Smooth muscle cell (in vitro differentiated cells): ENCODE measurements around the gene MLXIP. TPM values are rescaled to one million over a fixed set of nuclear protein-coding genes. Genes with fewer than 3 reads are reported as not detected.

Experiments used
- DNase-seq: peaks from one replicate; lab custom pipeline; 2025; ENCODE audit not compliant: unreplicated experiment; lab: John Stamatoyannopoulos, UW
- H2AFZ ChIP-seq: fragments of 200-600 bp; sonication (generic); 2 replicates; pipeline ENCODE4 v1.6.0; 2016; ENCODE audit warnings: antibody characterized with exemption, low read depth, mild to moderate bottlenecking
- H3F3A ChIP-seq: fragments of 200-600 bp; sonication (generic); 2 replicates; pipeline ENCODE4 v1.6.0; 2017; ENCODE audit warnings: antibody characterized with exemption, low read depth
- H3K27ac ChIP-seq: fragments of 200-600 bp; sonication (generic); 2 replicates; pipeline ENCODE4 v1.5.1; 2016; ENCODE audit warnings: low read depth, mild to moderate bottlenecking
- H3K27me3 ChIP-seq: fragments of 200-600 bp; sonication (generic); 2 replicates; pipeline ENCODE4 v1.6.1; 2016; ENCODE audit warnings: low read depth, mild to moderate bottlenecking
- H3K36me3 ChIP-seq: fragments of 200-600 bp; sonication (generic); 2 replicates; pipeline ENCODE4 v1.5.1; 2016; ENCODE audit warnings: low read depth
- H3K4me1 ChIP-seq: fragments of 200-600 bp; sonication (generic); 2 replicates; pipeline ENCODE4 v1.5.1; 2016; ENCODE audit warnings: low read depth
- H3K4me2 ChIP-seq: fragments of 200-600 bp; sonication (generic); 2 replicates; pipeline ENCODE4 v1.6.0; 2016; ENCODE audit warnings: mild to moderate bottlenecking
- H3K4me3 ChIP-seq: fragments of 200-600 bp; sonication (generic); 2 replicates; pipeline ENCODE4 v1.5.1; 2016; ENCODE audit warnings: mild to moderate bottlenecking
- H3K79me2 ChIP-seq: fragments of 200-600 bp; sonication (generic); 2 replicates; pipeline ENCODE4 v1.6.0; 2016; ENCODE audit warnings: low read depth, mild to moderate bottlenecking
- H3K9ac ChIP-seq: fragments of 200-600 bp; sonication (generic); 2 replicates; pipeline ENCODE4 v1.6.0; 2016; ENCODE audit warnings: low read depth
- H3K9me3 ChIP-seq: fragments of 200-600 bp; sonication (generic); replicated peaks from 2 replicates; pipeline ENCODE4 v1.5.1; 2016; ENCODE audit warnings: low read depth
- H4K20me1 ChIP-seq: fragments of 200-600 bp; sonication (generic); 2 replicates; pipeline ENCODE4 v1.6.0; 2016; ENCODE audit warnings: low read depth
- CTCF ChIP-seq: fragments of 200-600 bp; sonication (generic); IDR thresholded peaks from 2 replicates; pipeline ENCODE4 v1.5.1; 2017; ENCODE audit warnings: borderline replicate concordance, mild to moderate bottlenecking, antibody characterized with exemption; ENCODE audit not compliant: insufficient read depth, poor library complexity, severe bottlenecking
- WGBS: methylation state at CpG from one replicate; pipeline ENCODE4 v1.1.7; 2016; ENCODE audit warnings: low lambda C conversion rate; 5-methylcytosine and 5-hydroxymethylcytosine counted together
- polyA plus RNA-seq: library from polyadenylated mRNA; unstranded; fragments of >200 nt; fragmentation: Nextera tagmentation; extraction: Ambion mirVana; gene quantifications from 2 replicates; pipeline ENCODE4 v1.2.1, GENCODE V29; 2016
- total RNA-seq: library from RNA; depleted of rRNA; stranded (reverse); fragments of >200 nt; gene quantifications from 2 replicates; pipeline ENCODE4 v1.2.3, GENCODE V29; 2014

The MLXIP gene
- total and polyA plus RNA-seq, 2 experiments from 2014 or later = 11.8 to 15.3 TPM

- H3K27ac ChIP-seq = peak overlapping the region; percentile 97
- no peak for TF ChIP-seq CTCF
- no peak overlapping the region for H3K4me3 ChIP-seq
- H4K20me1 ChIP-seq = peaks cover 58% of the 10 kb centered on the region
- H2AFZ ChIP-seq = no peak overlapping the region
- peaks cover 79% of the 10 kb centered on the region for H3K79me2 ChIP-seq
- H3K9me3 ChIP-seq = no peaks in the 10 kb centered on the region
- 60% methylated on average over 6 of the region's 6 CpGs for WGBS
- peaks cover 19% of the 10 kb centered on the region for H3F3A ChIP-seq
- DNase-seq = no peak
- H3K27me3 ChIP-seq = no peaks in the 10 kb centered on the region
- peak overlapping the region; percentile 91 for H3K4me2 ChIP-seq
- no peaks in the 10 kb centered on the region for H3K36me3 ChIP-seq
- peaks cover 35% of the 10 kb centered on the region for H3K4me1 ChIP-seq
- H3K9ac ChIP-seq = no peak overlapping the region
These were observed 4.2 kb downstream of the MLXIP start for GRCh38 chr12:122082621-122083356.

GRCh38 chr12:122084857-122085405, 6.4 kb downstream of the MLXIP start:
- H3K36me3 ChIP-seq = no peaks in the 10 kb centered on the region
- WGBS = 91% methylated on average over 13 of the region's 13 CpGs
- no peak for DNase-seq
- no peaks in the 10 kb centered on the region for H3K9me3 ChIP-seq
- peaks cover 26% of the 10 kb centered on the region for H3F3A ChIP-seq
- peaks cover 35% of the 10 kb centered on the region for H3K4me1 ChIP-seq
- no peak overlapping the region for H3K4me3 ChIP-seq
- TF ChIP-seq CTCF = no peak
- no peak overlapping the region for H3K27ac ChIP-seq
- H3K27me3 ChIP-seq = no peaks in the 10 kb centered on the region
- no peak overlapping the region for H3K9ac ChIP-seq
- no peak overlapping the region for H3K4me2 ChIP-seq
- H3K79me2 ChIP-seq = peaks cover 82% of the 10 kb centered on the region
- no peak overlapping the region for H2AFZ ChIP-seq
- H4K20me1 ChIP-seq = peaks cover 63% of the 10 kb centered on the region

GRCh38 chr12:122085591-122085990, 7.0 kb downstream of the MLXIP start:
- Histone ChIP-seq H3K4me1 (peaks cover 28% of the 10 kb centered on the region), H3F3A (peaks cover 32% of the 10 kb centered on the region), H3K9me3 (no peaks in the 10 kb centered on the region), H3K27me3 (no peaks in the 10 kb centered on the region), H4K20me1 (peaks cover 60% of the 10 kb centered on the region), H3K79me2 (peaks cover 82% of the 10 kb centered on the region), H3K4me2 (no peak overlapping the region), H2AFZ (no peak overlapping the region), H3K36me3 (no peaks in the 10 kb centered on the region), H3K27ac (no peak overlapping the region), H3K4me3 (no peak overlapping the region), H3K9ac (no peak overlapping the region)
- WGBS = 97% methylated on average over 5 of the region's 5 CpGs
- no peak for DNase-seq
- no peak for TF ChIP-seq CTCF

GRCh38 chr12:122086116-122086515, 7.6 kb downstream of the MLXIP start:
- no peak for TF ChIP-seq CTCF
- peaks cover 23% of the 10 kb centered on the region for H3K4me1 ChIP-seq
- no peaks in the 10 kb centered on the region for H3K9me3 ChIP-seq
- H3K4me3 ChIP-seq = no peak overlapping the region
- no peaks in the 10 kb centered on the region for H3K36me3 ChIP-seq
- H2AFZ ChIP-seq = no peak overlapping the region
- H4K20me1 ChIP-seq = peaks cover 60% of the 10 kb centered on the region
- no peak for DNase-seq
- WGBS = 94% methylated on average over 8 of the region's 8 CpGs
- H3K4me2 ChIP-seq = no peak overlapping the region
- H3K27ac ChIP-seq = no peak overlapping the region
- H3F3A ChIP-seq = peaks cover 33% of the 10 kb centered on the region
- H3K27me3 ChIP-seq = no peaks in the 10 kb centered on the region
- H3K9ac ChIP-seq = no peak overlapping the region
- peaks cover 83% of the 10 kb centered on the region for H3K79me2 ChIP-seq
